Activated CD8-positive, alpha-beta memory T cell treated with anti-CD3 and anti-CD28 coated beads for 48 hours (primary cell): ENCODE results near the gene EN1.

Experiments
- DNase-seq, 3 experiments: peaks; one replicate each; pipeline ENCODE4 v3.0.0-alpha.2; 2020; ENCODE audit warnings: low read depth in 2 of 3, low spot score in 2 of 3

The EN1 gene

GRCh38 chr2:118822572-118822971 is 24.9 kb downstream of the EN1 start:
- no peak for DNase-seq

GRCh38 chr2:118822015-118822414 is 25.4 kb downstream of the EN1 start:
- DNase-seq, result no peak

- DNase-seq, result no peak
Observed at GRCh38 chr2:118817469-118817868, 30.0 kb downstream of the EN1 start.

GRCh38 chr2:118816669-118817068 is 30.8 kb downstream of the EN1 start:
- DNase-seq, result no peak

- no peak for DNase-seq
Observed at GRCh38 chr2:118815731-118816130, 31.7 kb downstream of the EN1 start.

GRCh38 chr2:118815314-118815713 is 32.1 kb downstream of the EN1 start:
- DNase-seq, result no peak

GRCh38 chr2:118814368-118814767 is 33.1 kb downstream of the EN1 start:
- DNase-seq, result no peak

- no peak for DNase-seq
Observed at GRCh38 chr2:118813601-118814339, 33.7 kb downstream of the EN1 start.

- no peak for DNase-seq
Observed at GRCh38 chr2:118813111-118813510, 34.3 kb downstream of the EN1 start.

- no peak for DNase-seq
Observed at GRCh38 chr2:118812552-118812951, 34.9 kb downstream of the EN1 start.

- DNase-seq, result no peak
Observed at GRCh38 chr2:118811514-118812115, 35.8 kb downstream of the EN1 start.

GRCh38 chr2:118810766-118811165 is 36.7 kb downstream of the EN1 start:
- DNase-seq, result no peak

GRCh38 chr2:118808429-118808809 is 39.0 kb downstream of the EN1 start:
- DNase-seq, result no peak

- DNase-seq, result no peak
Observed at GRCh38 chr2:118807668-118808428, 39.6 kb downstream of the EN1 start.

- no peak for DNase-seq
Observed at GRCh38 chr2:118806797-118807667, 40.4 kb downstream of the EN1 start.

GRCh38 chr2:118805064-118805690 is 42.3 kb downstream of the EN1 start:
- no peak for DNase-seq

GRCh38 chr2:118803012-118803411 is 44.4 kb downstream of the EN1 start:
- DNase-seq, result no peak

- no peak for DNase-seq
Observed at GRCh38 chr2:118801151-118801550, 46.3 kb downstream of the EN1 start.

- DNase-seq, result no peak
Observed at GRCh38 chr2:118800736-118801135, 46.7 kb downstream of the EN1 start.

- DNase-seq, result no peak
Observed at GRCh38 chr2:118794546-118794945, 52.9 kb downstream of the EN1 start.
